ENCODE measurements around the gene PTPRB. TPM values are rescaled to one million over a fixed set of nuclear protein-coding genes. Genes with fewer than 3 reads are reported as not detected.

PTPRB gene
- 0.07 TPM in 1 of 2 replicates, not detected in the other for total RNA-seq (2014; rRNA removed; shearing (Covaris generic); ENCODE audit: low replicate concordance)

GRCh38 chr12:70637303-70638085 lies at the start of gene PTPRB:
Gene PTPRB, minus strand, starts transcription at chr12:70637429. Its CDS starts 34 bp downstream, at chr12:70637395.
- Histone ChIP-seq H4K20me1 (ENCODE audit: insufficient read depth, low read depth, low read length) (no peaks in the 10 kb centered on the region), H3K27ac (ENCODE audit: low read length) (no peak within 1 kb of the TSS), H2AFZ (ENCODE audit: low read length) (no peak within 1 kb of the TSS), H3K4me2 (ENCODE audit: low read depth, low read length, poor library complexity, severe bottlenecking) (no peak within 1 kb of the TSS), H3K36me3 (ENCODE audit: insufficient read depth, low read length) (no peaks in the 10 kb centered on the region), H3K79me2 (ENCODE audit: low read length) (no peaks in the 10 kb centered on the region), H3K9me2 (replicated peaks; ENCODE audit: insufficient read depth, low read length) (no peaks in the 10 kb centered on the region), H3K9me3 (ENCODE audit: low read length) (no peaks in the 10 kb centered on the region), H3K4me3 (ENCODE audit: low read length) (no peak within 1 kb of the TSS), H3K4me1 (ENCODE audit: low read length) (no peaks in the 10 kb centered on the region), H3K27me3 (ENCODE audit: low read length) (no peaks in the 10 kb centered on the region), H3K9ac (ENCODE audit: low read length) (no peak within 1 kb of the TSS)
- no peak for DNase-seq

- no peak overlapping the region for H3K4me2 ChIP-seq (ENCODE audit: low read depth, low read length, poor library complexity, severe bottlenecking)
- no peak overlapping the region for H3K9ac ChIP-seq (ENCODE audit: low read length)
- H3K4me1 ChIP-seq (ENCODE audit: low read length) = peaks cover 13% of the 10 kb centered on the region
- no peaks in the 10 kb centered on the region for H3K36me3 ChIP-seq (ENCODE audit: insufficient read depth, low read length)
- H2AFZ ChIP-seq (ENCODE audit: low read length) = no peak overlapping the region
- no peaks in the 10 kb centered on the region for H4K20me1 ChIP-seq (ENCODE audit: insufficient read depth, low read depth, low read length)
- no peak for DNase-seq
- no peak overlapping the region for H3K4me3 ChIP-seq (ENCODE audit: low read length)
- no peaks in the 10 kb centered on the region for H3K9me3 ChIP-seq (ENCODE audit: low read length)
- H3K27ac ChIP-seq (ENCODE audit: low read length) = no peak overlapping the region
- H3K79me2 ChIP-seq (ENCODE audit: low read length) = no peaks in the 10 kb centered on the region
- no peaks in the 10 kb centered on the region for H3K27me3 ChIP-seq (ENCODE audit: low read length)
- H3K9me2 ChIP-seq (replicated peaks; ENCODE audit: insufficient read depth, low read length) = no peaks in the 10 kb centered on the region
Observed at GRCh38 chr12:70686907-70687306, 49.7 kb upstream of the PTPRB start.

- Histone ChIP-seq H3K4me1 (ENCODE audit: low read length) (peaks cover 13% of the 10 kb centered on the region), H3K27ac (ENCODE audit: low read length) (no peak overlapping the region), H3K27me3 (ENCODE audit: low read length) (no peaks in the 10 kb centered on the region), H3K9me3 (ENCODE audit: low read length) (no peaks in the 10 kb centered on the region), H3K9me2 (replicated peaks; ENCODE audit: insufficient read depth, low read length) (no peaks in the 10 kb centered on the region), H3K9ac (ENCODE audit: low read length) (no peak overlapping the region), H3K79me2 (ENCODE audit: low read length) (no peaks in the 10 kb centered on the region), H3K36me3 (ENCODE audit: insufficient read depth, low read length) (no peaks in the 10 kb centered on the region), H3K4me3 (ENCODE audit: low read length) (no peak overlapping the region), H4K20me1 (ENCODE audit: insufficient read depth, low read depth, low read length) (no peaks in the 10 kb centered on the region), H3K4me2 (ENCODE audit: low read depth, low read length, poor library complexity, severe bottlenecking) (no peak overlapping the region), H2AFZ (ENCODE audit: low read length) (no peak overlapping the region)
- DNase-seq = no peak
Observed at GRCh38 chr12:70686299-70686698, 49.1 kb upstream of the PTPRB start.

GRCh38 chr12:70683976-70684375 lies 46.7 kb upstream of the PTPRB start:
- Histone ChIP-seq H3K4me2 (ENCODE audit: low read depth, low read length, poor library complexity, severe bottlenecking) (no peak overlapping the region), H3K9me2 (replicated peaks; ENCODE audit: insufficient read depth, low read length) (no peaks in the 10 kb centered on the region), H3K27ac (ENCODE audit: low read length) (no peak overlapping the region), H3K9ac (ENCODE audit: low read length) (no peak overlapping the region), H3K79me2 (ENCODE audit: low read length) (no peaks in the 10 kb centered on the region), H3K4me3 (ENCODE audit: low read length) (no peak overlapping the region), H3K36me3 (ENCODE audit: insufficient read depth, low read length) (no peaks in the 10 kb centered on the region), H3K9me3 (ENCODE audit: low read length) (no peaks in the 10 kb centered on the region), H3K4me1 (ENCODE audit: low read length) (peaks cover 13% of the 10 kb centered on the region), H3K27me3 (ENCODE audit: low read length) (no peaks in the 10 kb centered on the region), H4K20me1 (ENCODE audit: insufficient read depth, low read depth, low read length) (no peaks in the 10 kb centered on the region), H2AFZ (ENCODE audit: low read length) (no peak overlapping the region)
- DNase-seq = no peak

- no peak overlapping the region for H3K27ac ChIP-seq (ENCODE audit: low read length)
- no peak for DNase-seq
- no peaks in the 10 kb centered on the region for H4K20me1 ChIP-seq (ENCODE audit: insufficient read depth, low read depth, low read length)
- no peaks in the 10 kb centered on the region for H3K36me3 ChIP-seq (ENCODE audit: insufficient read depth, low read length)
- no peak overlapping the region for H3K4me2 ChIP-seq (ENCODE audit: low read depth, low read length, poor library complexity, severe bottlenecking)
- no peak overlapping the region for H3K9ac ChIP-seq (ENCODE audit: low read length)
- H3K9me2 ChIP-seq (replicated peaks; ENCODE audit: insufficient read depth, low read length) = no peaks in the 10 kb centered on the region
- no peak overlapping the region for H2AFZ ChIP-seq (ENCODE audit: low read length)
- H3K9me3 ChIP-seq (ENCODE audit: low read length) = no peaks in the 10 kb centered on the region
- H3K79me2 ChIP-seq (ENCODE audit: low read length) = no peaks in the 10 kb centered on the region
- H3K27me3 ChIP-seq (ENCODE audit: low read length) = no peaks in the 10 kb centered on the region
- H3K4me1 ChIP-seq (ENCODE audit: low read length) = no peaks in the 10 kb centered on the region
- no peak overlapping the region for H3K4me3 ChIP-seq (ENCODE audit: low read length)
Observed at GRCh38 chr12:70671698-70672097, 34.5 kb upstream of the PTPRB start.

GRCh38 chr12:70670948-70671347 lies 33.7 kb upstream of the PTPRB start:
- no peaks in the 10 kb centered on the region for H3K79me2 ChIP-seq (ENCODE audit: low read length)
- H3K4me2 ChIP-seq (ENCODE audit: low read depth, low read length, poor library complexity, severe bottlenecking) = no peak overlapping the region
- DNase-seq = no peak

GRCh38 chr12:70667253-70667652 lies 30.0 kb upstream of the PTPRB start:
- Histone ChIP-seq H3K79me2 (ENCODE audit: low read length) (no peaks in the 10 kb centered on the region), H3K36me3 (ENCODE audit: insufficient read depth, low read length) (no peaks in the 10 kb centered on the region), H3K9me3 (ENCODE audit: low read length) (no peaks in the 10 kb centered on the region), H3K4me2 (ENCODE audit: low read depth, low read length, poor library complexity, severe bottlenecking) (no peak overlapping the region), H4K20me1 (ENCODE audit: insufficient read depth, low read depth, low read length) (no peaks in the 10 kb centered on the region), H3K9me2 (replicated peaks; ENCODE audit: insufficient read depth, low read length) (no peaks in the 10 kb centered on the region), H3K9ac (ENCODE audit: low read length) (no peak overlapping the region), H3K27ac (ENCODE audit: low read length) (no peak overlapping the region), H3K4me3 (ENCODE audit: low read length) (no peak overlapping the region), H3K27me3 (ENCODE audit: low read length) (no peaks in the 10 kb centered on the region), H2AFZ (ENCODE audit: low read length) (no peak overlapping the region), H3K4me1 (ENCODE audit: low read length) (no peaks in the 10 kb centered on the region)
- no peak for DNase-seq

More at GRCh38 chr12:70670948-70671347, 33.7 kb upstream of the PTPRB start:
- Histone ChIP-seq H2AFZ (ENCODE audit: low read length) (no peak overlapping the region), H3K36me3 (ENCODE audit: insufficient read depth, low read length) (no peaks in the 10 kb centered on the region), H4K20me1 (ENCODE audit: insufficient read depth, low read depth, low read length) (no peaks in the 10 kb centered on the region), H3K9ac (ENCODE audit: low read length) (no peak overlapping the region), H3K4me3 (ENCODE audit: low read length) (no peak overlapping the region), H3K9me3 (ENCODE audit: low read length) (no peaks in the 10 kb centered on the region), H3K4me1 (ENCODE audit: low read length) (no peaks in the 10 kb centered on the region), H3K27me3 (ENCODE audit: low read length) (no peaks in the 10 kb centered on the region), H3K9me2 (replicated peaks; ENCODE audit: insufficient read depth, low read length) (no peaks in the 10 kb centered on the region), H3K27ac (ENCODE audit: low read length) (no peak overlapping the region)

- DNase-seq = no peak
- no peak overlapping the region for H3K4me2 ChIP-seq (ENCODE audit: low read depth, low read length, poor library complexity, severe bottlenecking)
- H3K36me3 ChIP-seq (ENCODE audit: insufficient read depth, low read length) = no peaks in the 10 kb centered on the region
- H3K4me3 ChIP-seq (ENCODE audit: low read length) = no peak overlapping the region
- H3K4me1 ChIP-seq (ENCODE audit: low read length) = no peaks in the 10 kb centered on the region
- H4K20me1 ChIP-seq (ENCODE audit: insufficient read depth, low read depth, low read length) = no peaks in the 10 kb centered on the region
- no peak overlapping the region for H2AFZ ChIP-seq (ENCODE audit: low read length)
- no peak overlapping the region for H3K27ac ChIP-seq (ENCODE audit: low read length)
- no peaks in the 10 kb centered on the region for H3K9me3 ChIP-seq (ENCODE audit: low read length)
- no peak overlapping the region for H3K9ac ChIP-seq (ENCODE audit: low read length)
- no peaks in the 10 kb centered on the region for H3K9me2 ChIP-seq (replicated peaks; ENCODE audit: insufficient read depth, low read length)
- no peaks in the 10 kb centered on the region for H3K27me3 ChIP-seq (ENCODE audit: low read length)
- no peaks in the 10 kb centered on the region for H3K79me2 ChIP-seq (ENCODE audit: low read length)
Observed at GRCh38 chr12:70666364-70666763, 29.1 kb upstream of the PTPRB start.

All from Karpas-422 (cell line).